Astrocyte (in vitro differentiated cells and primary cell): ENCODE measurements around the gene TMEM151A.

ENCODE experiments used
- EZH2 ChIP-seq: IDR thresholded peaks from 2 replicates; pipeline ENCODE4 v1.6.1; 2012; ENCODE audit warnings: mild to moderate bottlenecking, low read length, inconsistent platforms; ENCODE audit not compliant: insufficient read depth
- TF ChIP-seq, protein P1 (sequence below): IDR thresholded peaks from 2 replicates; pipeline ENCODE4 v1.5.1; 2011; ENCODE audit warnings: low read depth, mild to moderate bottlenecking, inconsistent platforms, low read length, moderate library complexity; ENCODE audit not compliant: insufficient read depth

DNA sequence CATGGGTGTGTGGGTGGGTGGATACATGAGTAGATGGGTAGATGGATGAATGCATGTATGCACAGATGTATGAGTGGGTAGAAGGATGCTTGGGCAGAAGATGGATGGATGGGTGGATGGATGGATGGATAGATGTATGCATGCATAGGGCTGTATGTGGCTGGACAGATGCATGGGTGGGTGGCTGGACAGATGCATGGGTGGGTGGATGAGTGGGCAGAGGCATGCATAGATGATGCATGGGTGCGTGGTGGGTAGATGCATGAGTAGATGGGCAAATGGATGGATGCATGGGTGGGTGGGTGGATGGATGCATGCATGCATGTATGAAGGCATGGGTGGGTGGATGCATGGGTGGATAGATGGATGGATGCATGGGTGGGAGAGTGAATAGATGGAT, 32.0 kb downstream of the TMEM151A start:
- no peak for TF ChIP-seq EZH2
- TF ChIP-seq, protein P1, sequence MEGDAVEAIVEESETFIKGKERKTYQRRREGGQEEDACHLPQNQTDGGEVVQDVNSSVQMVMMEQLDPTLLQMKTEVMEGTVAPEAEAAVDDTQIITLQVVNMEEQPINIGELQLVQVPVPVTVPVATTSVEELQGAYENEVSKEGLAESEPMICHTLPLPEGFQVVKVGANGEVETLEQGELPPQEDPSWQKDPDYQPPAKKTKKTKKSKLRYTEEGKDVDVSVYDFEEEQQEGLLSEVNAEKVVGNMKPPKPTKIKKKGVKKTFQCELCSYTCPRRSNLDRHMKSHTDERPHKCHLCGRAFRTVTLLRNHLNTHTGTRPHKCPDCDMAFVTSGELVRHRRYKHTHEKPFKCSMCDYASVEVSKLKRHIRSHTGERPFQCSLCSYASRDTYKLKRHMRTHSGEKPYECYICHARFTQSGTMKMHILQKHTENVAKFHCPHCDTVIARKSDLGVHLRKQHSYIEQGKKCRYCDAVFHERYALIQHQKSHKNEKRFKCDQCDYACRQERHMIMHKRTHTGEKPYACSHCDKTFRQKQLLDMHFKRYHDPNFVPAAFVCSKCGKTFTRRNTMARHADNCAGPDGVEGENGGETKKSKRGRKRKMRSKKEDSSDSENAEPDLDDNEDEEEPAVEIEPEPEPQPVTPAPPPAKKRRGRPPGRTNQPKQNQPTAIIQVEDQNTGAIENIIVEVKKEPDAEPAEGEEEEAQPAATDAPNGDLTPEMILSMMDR, result no peak
